Measurements from ENCODE around the gene GPR17.

DNA sequence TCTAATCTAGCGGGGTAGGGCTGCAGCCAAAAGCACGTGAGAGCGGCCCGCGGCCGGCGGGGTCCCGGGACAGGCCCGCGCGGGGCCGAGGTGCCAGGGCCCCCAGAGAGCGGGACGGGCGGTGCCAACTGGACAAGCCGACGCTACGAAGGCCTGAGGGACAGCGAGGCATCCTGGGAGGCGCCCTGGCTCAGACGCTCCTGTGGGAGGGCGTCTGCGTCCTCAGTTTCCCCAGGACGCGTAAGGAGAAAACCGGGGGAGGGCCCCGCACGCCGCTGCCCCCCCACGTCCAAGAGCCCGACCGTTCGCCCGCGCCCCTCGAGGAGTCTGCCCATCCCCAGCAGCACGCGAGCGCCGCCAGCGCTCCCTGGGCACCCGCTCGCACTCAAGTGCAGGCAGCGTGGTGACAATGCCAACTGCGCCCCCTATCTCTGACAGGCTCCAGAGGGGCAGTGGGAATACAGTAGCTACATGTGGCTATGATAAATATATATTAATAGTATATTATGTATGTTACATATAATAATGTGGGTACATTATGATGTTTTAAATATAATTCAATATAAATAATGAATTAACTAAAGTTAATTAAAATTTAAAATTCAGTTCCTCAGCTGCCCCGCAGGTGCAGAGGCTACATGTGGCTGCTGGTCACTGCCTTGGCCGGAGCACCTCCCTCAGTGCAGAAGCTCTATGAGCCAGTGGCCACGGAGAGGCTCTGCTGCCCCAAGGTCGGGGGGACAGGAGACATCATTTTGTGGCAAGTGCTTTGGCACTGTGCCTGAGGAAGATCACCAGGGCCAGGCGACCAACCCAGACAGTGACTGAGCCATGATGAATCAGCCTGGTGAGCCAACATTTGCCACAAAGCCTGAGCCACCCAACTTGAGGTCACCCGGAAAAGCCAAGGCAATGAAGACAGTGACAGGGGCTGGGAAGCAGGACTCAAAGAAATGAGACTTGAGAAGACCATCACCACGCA is 49.8 kb downstream of the GPR17 start:
- TF ChIP-seq CTCF (optimal IDR thresholded peaks at IDR 0.05 in 1 of 3, IDR thresholded peaks at IDR 0.05 in 1 of 3, conservative IDR thresholded peaks at IDR 0.05 in 1 of 3; ENCODE audit: extremely low read depth in 1 of 3, insufficient read depth in 2 of 3, low read length in 3 of 3) (peak in 2 of 3 experiments; percentile 51 to 68), EZH2 (IDR thresholded peaks at IDR 0.05; ENCODE audit: low read length) (no peak)

Measured in keratinocyte (primary cell).